HG03196 (cell line): ENCODE results near the gene GLRA3.
A peak's percentile ranks its signal among the peaks of the same experiment; 100 is the strongest.
"Not testable (repeated sequence)": the region's sequence is repeated elsewhere in the genome, so short reads cannot be mapped to it uniquely, and the experiment has no call there.

Source experiments
- ATAC-seq: cut with Tn5 transposase; IDR thresholded peaks from one replicate; pipeline ENCODE4 v1.9.1; 2021; ENCODE audit not compliant: unreplicated experiment

GLRA3 gene

GRCh38 chr4:174828845-174829701 is at the start of gene GLRA3:
GLRA3 (minus strand) TSS chr4:174829247; CDS start chr4:174828811, 436 bp downstream.
- peak; percentile 66 for ATAC-seq

GRCh38 chr4:174874898-174875297 is 45.9 kb upstream of the GLRA3 start:
- no peak for ATAC-seq

GRCh38 chr4:174873931-174874330 is 44.9 kb upstream of the GLRA3 start:
- ATAC-seq = peak; percentile 68

- not testable (repeated sequence) for ATAC-seq
Observed at GRCh38 chr4:174873146-174873545, 44.1 kb upstream of the GLRA3 start.

GRCh38 chr4:174871407-174871806 is 42.4 kb upstream of the GLRA3 start:
- ATAC-seq = no peak

GRCh38 chr4:174870311-174870710 is 41.3 kb upstream of the GLRA3 start:
- ATAC-seq = no peak

GRCh38 chr4:174869339-174869738 is 40.3 kb upstream of the GLRA3 start:
- no peak for ATAC-seq

GRCh38 chr4:174867903-174868302 is 38.9 kb upstream of the GLRA3 start:
- ATAC-seq = no peak

- no peak for ATAC-seq
Observed at GRCh38 chr4:174865418-174865985, 36.5 kb upstream of the GLRA3 start.

- no peak for ATAC-seq
Observed at GRCh38 chr4:174864031-174864430, 35.0 kb upstream of the GLRA3 start.

GRCh38 chr4:174860588-174860987 is 31.5 kb upstream of the GLRA3 start:
- ATAC-seq = no peak

- ATAC-seq = no peak
Observed at GRCh38 chr4:174859904-174860303, 30.9 kb upstream of the GLRA3 start.

GRCh38 chr4:174856926-174857800 is 28.1 kb upstream of the GLRA3 start:
- ATAC-seq = no peak

GRCh38 chr4:174855050-174855449 is 26.0 kb upstream of the GLRA3 start:
- no peak for ATAC-seq

- ATAC-seq = no peak
Observed at GRCh38 chr4:174853629-174854028, 24.6 kb upstream of the GLRA3 start.

- no peak for ATAC-seq
Observed at GRCh38 chr4:174848596-174848995, 19.5 kb upstream of the GLRA3 start.

- ATAC-seq = no peak
Observed at GRCh38 chr4:174847801-174848427, 18.9 kb upstream of the GLRA3 start.

- ATAC-seq = no peak
Observed at GRCh38 chr4:174835536-174835935, 6.5 kb upstream of the GLRA3 start.

GRCh38 chr4:174834477-174834876 is 5.4 kb upstream of the GLRA3 start:
- no peak for ATAC-seq

GRCh38 chr4:174826660-174827059 is 2.4 kb downstream of the GLRA3 start:
- no peak for ATAC-seq

GRCh38 chr4:174815282-174815681 is 13.8 kb downstream of the GLRA3 start:
- no peak for ATAC-seq
